KMS-11 (cell line): ENCODE measurements around the gene RBM41.

Experiments used
- H2AFZ ChIP-seq: fragments of 200-600 bp; sonication (generic); 2 replicates; pipeline ENCODE4 v1.6.1; 2016; ENCODE audit warnings: antibody characterized with exemption, mixed run types, low read depth
- H3K27ac ChIP-seq: fragments of 200-600 bp; sonication (generic); 2 replicates; pipeline ENCODE4 v1.6.1; 2016; ENCODE audit warnings: mild to moderate bottlenecking, mixed run types
- H3K27me3 ChIP-seq: fragments of 200-600 bp; sonication (generic); 2 replicates; pipeline ENCODE4 v1.6.1; 2017; ENCODE audit warnings: mild to moderate bottlenecking, low read depth, mixed run types, moderate library complexity; ENCODE audit not compliant: insufficient read depth
- H3K36me3 ChIP-seq: fragments of 200-600 bp; sonication (generic); 2 replicates; pipeline ENCODE4 v1.6.1; 2017; ENCODE audit warnings: mild to moderate bottlenecking, mixed run types; ENCODE audit not compliant: insufficient read depth
- H3K4me1 ChIP-seq: fragments of 200-600 bp; sonication (generic); 2 replicates; pipeline ENCODE4 v1.6.1; 2016; ENCODE audit warnings: mild to moderate bottlenecking, low read depth, mixed run types; ENCODE audit not compliant: poor library complexity, severe bottlenecking
- H3K4me2 ChIP-seq: fragments of 200-600 bp; sonication (generic); 2 replicates; pipeline ENCODE4 v1.7.0; 2016; ENCODE audit warnings: mild to moderate bottlenecking, mixed run types
- H3K4me3 ChIP-seq: fragments of 200-600 bp; sonication (generic); IDR thresholded peaks from 2 replicates; pipeline ENCODE4 v1.6.1; 2017; ENCODE audit warnings: low read depth, low read length, mixed read lengths; ENCODE audit not compliant: insufficient read depth
- H3K79me2 ChIP-seq: fragments of 200-600 bp; sonication (generic); 2 replicates; pipeline ENCODE4 v1.6.1; 2016; ENCODE audit warnings: low read depth, mixed run types; ENCODE audit not compliant: insufficient read depth
- H3K9ac ChIP-seq: fragments of 200-600 bp; sonication (generic); 2 replicates; pipeline ENCODE4 v1.6.1; 2016; ENCODE audit warnings: mild to moderate bottlenecking, mixed run types
- H4K20me1 ChIP-seq: fragments of 200-600 bp; sonication (generic); 2 replicates; pipeline ENCODE4 v1.6.1; 2016; ENCODE audit warnings: mild to moderate bottlenecking, mixed run types; ENCODE audit not compliant: insufficient read depth
- TF ChIP-seq, protein P1 (sequence below): fragments of 200-600 bp; sonication (generic); conservative IDR thresholded peaks from 2 replicates; pipeline ENCODE4 v1.6.1; 2017; ENCODE audit warnings: low read depth, mild to moderate bottlenecking, antibody characterized with exemption, low read length, moderate library complexity, mixed read lengths

RBM41 gene

DNA sequence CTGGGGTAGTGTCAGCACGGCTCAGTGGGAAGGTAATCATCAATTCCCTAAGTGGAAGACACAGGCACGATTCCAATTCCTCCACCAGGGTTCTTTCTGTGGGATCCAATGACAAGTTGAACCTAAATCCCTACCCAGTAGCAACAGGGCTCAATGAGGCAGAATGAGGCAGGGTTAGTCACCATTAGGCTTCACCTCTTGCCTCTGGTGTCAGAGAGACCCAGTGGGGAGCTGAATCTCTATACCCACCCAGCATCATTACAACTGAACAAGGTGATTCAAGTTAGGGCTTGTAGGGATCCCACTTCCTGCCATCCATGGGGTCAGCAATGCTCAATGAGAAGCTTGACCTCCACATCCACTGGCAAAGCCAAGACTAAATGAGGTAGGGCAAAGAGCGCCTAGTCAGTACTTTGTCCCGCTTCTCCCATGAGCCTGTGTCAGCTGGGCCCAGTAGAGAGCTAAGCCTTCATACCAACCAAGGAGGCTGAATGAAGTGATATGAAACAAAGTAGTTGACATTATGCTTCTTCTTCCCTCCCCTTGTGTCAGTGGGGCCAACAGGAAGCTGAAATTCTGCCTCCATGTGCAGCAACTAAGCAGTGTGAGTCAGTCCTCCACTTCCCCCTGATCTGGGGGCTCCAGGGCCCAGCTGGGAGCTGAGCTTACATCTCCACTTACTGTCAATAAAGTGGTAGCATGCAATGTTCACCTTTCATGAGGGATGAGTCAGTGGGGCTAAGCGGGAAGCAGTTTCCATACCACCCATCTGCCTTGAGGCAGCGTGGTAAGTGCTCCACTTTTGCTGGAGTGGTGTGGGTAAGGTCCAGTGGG, 36.4 kb upstream of the RBM41 start:
- H3K4me3 ChIP-seq: no peak overlapping the region
- no peaks in the 10 kb centered on the region for H3K27me3 ChIP-seq
- H3K79me2 ChIP-seq: no peaks in the 10 kb centered on the region
- H3K36me3 ChIP-seq: no peaks in the 10 kb centered on the region
- H4K20me1 ChIP-seq: no peaks in the 10 kb centered on the region
- no peak overlapping the region for H3K27ac ChIP-seq
- H2AFZ ChIP-seq: no peak overlapping the region
- no peaks in the 10 kb centered on the region for H3K4me1 ChIP-seq
- H3K9ac ChIP-seq: no peak overlapping the region
- H3K4me2 ChIP-seq: no peak overlapping the region
- TF ChIP-seq, protein P1, sequence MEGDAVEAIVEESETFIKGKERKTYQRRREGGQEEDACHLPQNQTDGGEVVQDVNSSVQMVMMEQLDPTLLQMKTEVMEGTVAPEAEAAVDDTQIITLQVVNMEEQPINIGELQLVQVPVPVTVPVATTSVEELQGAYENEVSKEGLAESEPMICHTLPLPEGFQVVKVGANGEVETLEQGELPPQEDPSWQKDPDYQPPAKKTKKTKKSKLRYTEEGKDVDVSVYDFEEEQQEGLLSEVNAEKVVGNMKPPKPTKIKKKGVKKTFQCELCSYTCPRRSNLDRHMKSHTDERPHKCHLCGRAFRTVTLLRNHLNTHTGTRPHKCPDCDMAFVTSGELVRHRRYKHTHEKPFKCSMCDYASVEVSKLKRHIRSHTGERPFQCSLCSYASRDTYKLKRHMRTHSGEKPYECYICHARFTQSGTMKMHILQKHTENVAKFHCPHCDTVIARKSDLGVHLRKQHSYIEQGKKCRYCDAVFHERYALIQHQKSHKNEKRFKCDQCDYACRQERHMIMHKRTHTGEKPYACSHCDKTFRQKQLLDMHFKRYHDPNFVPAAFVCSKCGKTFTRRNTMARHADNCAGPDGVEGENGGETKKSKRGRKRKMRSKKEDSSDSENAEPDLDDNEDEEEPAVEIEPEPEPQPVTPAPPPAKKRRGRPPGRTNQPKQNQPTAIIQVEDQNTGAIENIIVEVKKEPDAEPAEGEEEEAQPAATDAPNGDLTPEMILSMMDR: no peak

DNA sequence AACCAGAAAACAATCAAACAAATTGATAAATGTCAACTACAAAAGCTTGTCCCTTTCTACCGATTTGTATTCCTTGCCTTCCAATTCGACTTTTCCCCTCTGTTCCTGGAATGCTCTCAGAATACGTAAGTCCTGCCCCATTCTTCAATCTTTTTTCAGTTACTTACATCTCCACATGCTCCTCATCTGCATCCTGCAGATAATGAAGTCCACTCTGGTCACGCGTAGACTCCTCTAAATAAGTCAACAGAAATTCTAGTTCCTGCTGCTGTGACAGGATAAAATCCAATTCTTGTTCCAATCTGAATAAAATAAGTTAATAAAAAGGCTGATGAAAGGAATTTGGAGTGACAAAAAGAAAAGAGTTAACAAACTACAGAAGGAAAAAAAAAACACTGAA, 34.4 kb upstream of the RBM41 start:
- TF ChIP-seq, protein P1: no peak
- no peak overlapping the region for H3K27ac ChIP-seq
- no peak overlapping the region for H3K4me3 ChIP-seq
- H3K9ac ChIP-seq: no peak overlapping the region
- no peaks in the 10 kb centered on the region for H3K79me2 ChIP-seq
- H2AFZ ChIP-seq: no peak overlapping the region
- H3K27me3 ChIP-seq: no peaks in the 10 kb centered on the region
- no peaks in the 10 kb centered on the region for H3K36me3 ChIP-seq
- H3K4me2 ChIP-seq: no peak overlapping the region
- no peaks in the 10 kb centered on the region for H3K4me1 ChIP-seq
- H4K20me1 ChIP-seq: no peaks in the 10 kb centered on the region

DNA sequence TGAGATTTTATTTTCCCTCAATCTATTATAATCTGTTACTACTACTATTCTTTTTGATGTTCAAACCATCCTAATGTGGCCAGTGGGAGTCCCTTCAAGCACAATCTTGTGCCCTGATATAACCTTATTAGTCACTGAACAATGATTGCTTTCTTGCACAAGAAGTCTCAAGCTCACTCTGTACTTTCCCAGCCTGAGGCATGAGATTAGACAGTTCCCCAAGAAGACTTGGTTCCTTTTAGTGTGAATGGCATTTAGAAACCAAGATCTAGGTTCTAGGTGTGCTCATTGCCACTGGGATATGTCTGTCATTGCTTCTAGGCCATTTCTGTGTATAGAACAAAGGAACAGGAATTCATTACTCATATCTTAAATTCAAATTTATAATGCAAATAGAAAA, 28.0 kb upstream of the RBM41 start:
- Histone ChIP-seq H2AFZ (no peak overlapping the region), H4K20me1 (no peaks in the 10 kb centered on the region), H3K4me2 (no peak overlapping the region), H3K9ac (no peak overlapping the region), H3K27me3 (no peaks in the 10 kb centered on the region), H3K36me3 (no peaks in the 10 kb centered on the region), H3K79me2 (no peaks in the 10 kb centered on the region), H3K4me3 (no peak overlapping the region), H3K4me1 (no peaks in the 10 kb centered on the region), H3K27ac (no peak overlapping the region)
- TF ChIP-seq, protein P1: no peak

- Histone ChIP-seq H3K4me1 (no peaks in the 10 kb centered on the region), H3K9ac (no peak overlapping the region), H3K36me3 (no peaks in the 10 kb centered on the region), H2AFZ (no peak overlapping the region), H3K4me3 (no peak overlapping the region), H3K79me2 (no peaks in the 10 kb centered on the region), H3K27me3 (no peaks in the 10 kb centered on the region), H4K20me1 (no peaks in the 10 kb centered on the region), H3K4me2 (no peak overlapping the region), H3K27ac (no peak overlapping the region)
- TF ChIP-seq, protein P1: no peak
Observed at GRCh38 chrX:107135965-107136307, 17.3 kb upstream of the RBM41 start.
